Measurements from ENCODE around the gene ADGRE3.

Gene ADGRE3

GRCh38 chr19:14570864-14571527 is 103.6 kb downstream of the ADGRE3 start:
- Histone ChIP-seq H3K9ac (ENCODE audit: low read depth, low read length) (peak overlapping the region; percentile 78), H3K9me3 (ENCODE audit: control insufficient read depth, insufficient read depth, low read length) (no peaks in the 10 kb centered on the region), H3K36me3 (ENCODE audit: insufficient read depth, low read length) (no peaks in the 10 kb centered on the region), H3K4me1 (ENCODE audit: insufficient read depth, low read length) (no peaks in the 10 kb centered on the region)
